Right lobe of liver (tissue), 6 donors: ENCODE measurements around the gene RTP5. TPM values are rescaled to one million over a fixed set of nuclear protein-coding genes. Genes with fewer than 3 reads are reported as not detected.
A peak's percentile ranks its signal among the peaks of the same experiment; 100 is the strongest.

ENCODE experiments used
- ATAC-seq, 4 donors: fragments of 200-7000 bp; cut with Tn5 transposase; one replicate each; pipeline ENCODE4 v1.9.1; 2020; ENCODE audit warnings: mild to moderate bottlenecking in 4 of 4, moderate library complexity in 4 of 4
- DNase-seq, 3 donors: peaks; one replicate each; pipeline ENCODE4 v3.0.0-alpha.2; 2020
- H3K27ac ChIP-seq, 3 donors: fragments of 200-600 bp; one replicate each; pipeline ENCODE4 v1.8.0; 2022
- H3K27me3 ChIP-seq, 2 donors: fragments of 200-600 bp; one replicate each; pipeline ENCODE4 v1.8.0; 2022
- H3K36me3 ChIP-seq, 4 donors: fragments of 200-600 bp; sonication (generic) in 1 of 4; one replicate each; pipeline versions ENCODE4 v1.5.1 to v1.8.0; 2017 to 2022; ENCODE audit warnings: control low read depth in 1 of 4
- H3K4me1 ChIP-seq, 4 donors: fragments of 200-600 bp; sonication (generic) in 1 of 4; one replicate each; pipeline versions ENCODE4 v1.5.1 to v1.8.0; 2017 to 2022; ENCODE audit warnings: control low read depth in 1 of 4
- H3K4me3 ChIP-seq, 3 donors: fragments of 200-600 bp; one replicate each; pipeline ENCODE4 v1.8.0; 2022
- H3K9me3 ChIP-seq, 4 donors: fragments of 200-600 bp; sonication (generic) in 1 of 4; one replicate each; pipeline versions ENCODE4 v1.5.1 to v1.8.0; 2017 to 2022; ENCODE audit warnings: control low read depth in 1 of 4
- CTCF ChIP-seq, 4 donors: fragments of 200-600 bp in 3 of 4; fragments of 450-650 bp in 1 of 4; IDR thresholded peaks; one replicate each; pipeline versions ENCODE4 v1.5.1 to v1.8.0; 2016 to 2022; ENCODE audit warnings: antibody characterized with exemption in 4 of 4, mild to moderate bottlenecking in 2 of 4
- POLR2A ChIP-seq: fragments of 450-650 bp; IDR thresholded peaks from one replicate; pipeline ENCODE4 v1.6.1; 2017; ENCODE audit warnings: antibody characterized with exemption, mild to moderate bottlenecking
- WGBS: methylation state at CpG from one replicate; pipeline ENCODE4 v1.1.6; 2018; ENCODE audit warnings: low coverage, low lambda C conversion rate; ENCODE audit not compliant: insufficient coverage; ENCODE audit errors: missing lambda C conversion rate; 5-methylcytosine and 5-hydroxymethylcytosine counted together
- intact Hi-C, 2 donors: fragments of 100-400 bp; cut with DNase I; formaldehyde crosslinking; loops; one replicate each; pipeline versions ENCODE4 v1.11.2 to v1.14.1; 2022
- total RNA-seq, 6 experiments: library from RNA; depleted of rRNA in 2 of 6; stranded (reverse); fragments of >200 nt in 2 of 6; fragmentation: NEBNext Ultra II Directional in 3 of 6; extraction: Animal tissue kit (Norgen Biotek cat#: 25700) in 3 of 6; gene quantifications; one replicate each; pipeline versions ENCODE4 v1.1.0 to v1.2.4, GENCODE V29; 2016 to 2023
- donor health status: DM: no; HTN: yes; CAD: no.
- donor health status: DM: no; HTN: no; CAD: no.
- donor health status: DM: no; HTN: no; CAD: no.
- donor health status: DM: no; HTN: yes; CAD: no.
- donor health status: DM: no; HTN: yes; CAD: no.

The RTP5 gene
- total RNA-seq, 6 experiments from 2014 or later: not detected

GRCh38 chr2:241841181-241842066, 28.1 kb upstream of the RTP5 start:
- Histone ChIP-seq H3K27me3 (no peaks in the 10 kb centered on the region), H3K4me1 (peaks cover 0 to 6% (median 2%) of the 10 kb centered on the region in 4 donors), H3K4me3 (no peak overlapping the region), H3K27ac (no peak overlapping the region), H3K9me3 (no peaks in the 10 kb centered on the region), H3K36me3 (no peaks in the 10 kb centered on the region)
- intact Hi-C loops: no loop called here
- ATAC-seq (no peak), DNase-seq (no peak)
- 73% methylated on average over 13 of the region's 28 CpGs for whole genome bisulfite sequencing
- no peak for TF ChIP-seq CTCF (IDR thresholded peaks at IDR 0.05)
- TF ChIP-seq POLR2A: no peak

- H3K27ac ChIP-seq: no peak overlapping the region
- no peak overlapping the region for H3K4me3 ChIP-seq
- H3K36me3 ChIP-seq: no peaks in the 10 kb centered on the region
- H3K4me1 ChIP-seq: peaks cover 0 to 6% (median 2%) of the 10 kb centered on the region in 4 donors
- H3K27me3 ChIP-seq: no peaks in the 10 kb centered on the region
- DNase-seq: no peak
- intact Hi-C loops: no loop called here
- ATAC-seq: no peak
- 84% methylated on average over 7 of the region's 11 CpGs for whole genome bisulfite sequencing
- H3K9me3 ChIP-seq: no peaks in the 10 kb centered on the region
- TF ChIP-seq CTCF (IDR thresholded peaks at IDR 0.05) (no peak), POLR2A (no peak)
Measured at GRCh38 chr2:241842067-241842415, 27.5 kb upstream of the RTP5 start.

GRCh38 chr2:241842620-241843211, 26.8 kb upstream of the RTP5 start:
- peak; percentile 50 to 68 (median 57) for DNase-seq
- intact Hi-C loops: no loop called here
- no peaks in the 10 kb centered on the region for H3K9me3 ChIP-seq
- TF ChIP-seq POLR2A (no peak), CTCF (IDR thresholded peaks at IDR 0.05) (no peak)
- no peaks in the 10 kb centered on the region for H3K27me3 ChIP-seq
- H3K4me1 ChIP-seq: peaks cover 0 to 6% (median 2%) of the 10 kb centered on the region in 4 donors
- peak; percentile 54 to 67 (median 67) for ATAC-seq
- 50% methylated on average over 10 of the region's 29 CpGs for WGBS
- peak overlapping the region in 2 of 3 donors; percentile 16 to 40 for H3K27ac ChIP-seq
- H3K4me3 ChIP-seq: no peak overlapping the region
- no peaks in the 10 kb centered on the region for H3K36me3 ChIP-seq

- no peaks in the 10 kb centered on the region for H3K9me3 ChIP-seq
- peaks cover 0 to 6% (median 2%) of the 10 kb centered on the region in 4 donors for H3K4me1 ChIP-seq
- no peaks in the 10 kb centered on the region for H3K36me3 ChIP-seq
- no peak overlapping the region for H3K4me3 ChIP-seq
- TF ChIP-seq CTCF (IDR thresholded peaks at IDR 0.05) (no peak), POLR2A (no peak)
- DNase-seq (peak in 1 of 3 donors; percentile 24), ATAC-seq (peak; percentile 5 to 12 (median 9))
- no peaks in the 10 kb centered on the region for H3K27me3 ChIP-seq
- peak overlapping the region in 2 of 3 donors; percentile 16 to 40 for H3K27ac ChIP-seq
- WGBS: 60% methylated on average over 6 of the region's 52 CpGs
- intact Hi-C loops: no loop called here
Measured at GRCh38 chr2:241843321-241844065, 26.0 kb upstream of the RTP5 start.
